GF-D8 (cell line): Measurements from ENCODE around the gene NEURL1.

ENCODE experiments used
- DNase-seq: peaks from one replicate; lab custom pipeline; 2025; lab: John Stamatoyannopoulos, UW

NEURL1 gene

GRCh38 chr10:103493362-103493915 lies at the start of gene NEURL1:
Gene NEURL1 (plus strand): TSS chr10:103493705. CDS start chr10:103494388, 683 bp downstream.
- no peak for DNase-seq

GRCh38 chr10:103444478-103444877 lies 49.0 kb upstream of the NEURL1 start:
- DNase-seq = no peak

GRCh38 chr10:103445366-103445765 lies 48.1 kb upstream of the NEURL1 start:
- DNase-seq = no peak

GRCh38 chr10:103445767-103446567 lies 47.5 kb upstream of the NEURL1 start:
- no peak for DNase-seq

- DNase-seq = no peak
Observed at GRCh38 chr10:103447187-103447586, 46.3 kb upstream of the NEURL1 start.

- DNase-seq = no peak
Observed at GRCh38 chr10:103448746-103449145, 44.8 kb upstream of the NEURL1 start.

GRCh38 chr10:103449208-103450144 lies 44.0 kb upstream of the NEURL1 start:
- no peak for DNase-seq

- DNase-seq = no peak
Observed at GRCh38 chr10:103450201-103450695, 43.3 kb upstream of the NEURL1 start.

GRCh38 chr10:103451091-103451813 lies 42.3 kb upstream of the NEURL1 start:
- DNase-seq = peak; percentile 4

GRCh38 chr10:103451831-103452505 lies 41.5 kb upstream of the NEURL1 start, which contains the start of gene CALHM2:
Gene CALHM2 (minus strand): TSS chr10:103452370. CDS start chr10:103449941, 2,429 bp downstream.
- peak; percentile 4 for DNase-seq

- no peak for DNase-seq
Observed at GRCh38 chr10:103452506-103453230, 40.8 kb upstream of the NEURL1 start.

GRCh38 chr10:103454026-103454425 lies 39.5 kb upstream of the NEURL1 start:
- DNase-seq = no peak

- no peak for DNase-seq
Observed at GRCh38 chr10:103455235-103455634, 38.3 kb upstream of the NEURL1 start.

- DNase-seq = no peak
Observed at GRCh38 chr10:103456074-103456660, 37.3 kb upstream of the NEURL1 start.

GRCh38 chr10:103457176-103457712 lies 36.3 kb upstream of the NEURL1 start:
- DNase-seq = no peak

- no peak for DNase-seq
Observed at GRCh38 chr10:103457896-103458583, 35.5 kb upstream of the NEURL1 start.

GRCh38 chr10:103458720-103459119 lies 34.8 kb upstream of the NEURL1 start, which contains the start of gene CALHM1:
Gene CALHM1 (minus strand): TSS chr10:103458900. CDS start chr10:103458751, 149 bp downstream.
- DNase-seq = peak; percentile 24

- no peak for DNase-seq
Observed at GRCh38 chr10:103459615-103460014, 33.9 kb upstream of the NEURL1 start.

GRCh38 chr10:103463499-103463898 lies 30.0 kb upstream of the NEURL1 start:
- DNase-seq = no peak
